HG02798 (cell line): Measurements from ENCODE around the gene CD180.
A peak's percentile ranks its signal among the peaks of the same experiment; 100 is the strongest.

ENCODE experiments used
- ATAC-seq: cut with Tn5 transposase; IDR thresholded peaks from one replicate; pipeline ENCODE4 v1.9.1; 2021; ENCODE audit warnings: mild to moderate bottlenecking; ENCODE audit not compliant: unreplicated experiment, poor library complexity

Gene CD180

GRCh38 chr5:67164856-67165525 lies 31.6 kb downstream of the CD180 start:
- no peak for ATAC-seq

GRCh38 chr5:67163863-67164595 lies 32.6 kb downstream of the CD180 start:
- ATAC-seq = no peak

- ATAC-seq = no peak
Measured at GRCh38 chr5:67163231-67163756, 33.3 kb downstream of the CD180 start.

- no peak for ATAC-seq
Measured at GRCh38 chr5:67161767-67162166, 34.8 kb downstream of the CD180 start.

- no peak for ATAC-seq
Measured at GRCh38 chr5:67160985-67161384, 35.6 kb downstream of the CD180 start.

GRCh38 chr5:67160272-67160671 lies 36.3 kb downstream of the CD180 start:
- no peak for ATAC-seq

GRCh38 chr5:67156976-67157583 lies 39.5 kb downstream of the CD180 start:
- ATAC-seq = peak; percentile 60

- ATAC-seq = no peak
Measured at GRCh38 chr5:67154556-67155206, 41.9 kb downstream of the CD180 start.

GRCh38 chr5:67153292-67153691 lies 43.3 kb downstream of the CD180 start:
- ATAC-seq = no peak

- no peak for ATAC-seq
Measured at GRCh38 chr5:67152400-67152799, 44.2 kb downstream of the CD180 start.

- ATAC-seq = no peak
Measured at GRCh38 chr5:67149951-67150523, 46.6 kb downstream of the CD180 start.

- ATAC-seq = no peak
Measured at GRCh38 chr5:67149057-67149950, 47.3 kb downstream of the CD180 start.

- no peak for ATAC-seq
Measured at GRCh38 chr5:67147760-67148159, 48.8 kb downstream of the CD180 start.

- no peak for ATAC-seq
Measured at GRCh38 chr5:67146981-67147380, 49.6 kb downstream of the CD180 start.

- ATAC-seq = no peak
Measured at GRCh38 chr5:67146574-67146973, 50.0 kb downstream of the CD180 start.

- ATAC-seq = no peak
Measured at GRCh38 chr5:67144183-67144639, 52.4 kb downstream of the CD180 start.

GRCh38 chr5:67143549-67143948 lies 53.0 kb downstream of the CD180 start:
- no peak for ATAC-seq

- no peak for ATAC-seq
Measured at GRCh38 chr5:67142816-67143215, 53.8 kb downstream of the CD180 start.

GRCh38 chr5:67141644-67142043 lies 55.0 kb downstream of the CD180 start:
- no peak for ATAC-seq
